Stimulated activated CD4-positive, alpha-beta T cell treated with anti-CD3 and anti-CD28 coated beads, Interleukin-1b, Interleukin-23, amount 100 ng/mL, for 4 hours (primary cell): ENCODE data around the gene FN3K.

Experiments used
- DNase-seq, 2 donors: peaks; one replicate each; pipeline ENCODE4 v3.0.0-alpha.2; 2020; ENCODE audit warnings: low read depth in 2 of 2

The FN3K gene

GRCh38 chr17:82734987-82735866 lies at the start of gene FN3K:
TSS of gene FN3K (plus strand) at chr17:82735615. CDS start at chr17:82735637, 22 bp downstream.
- peak in 1 of 2 donors; percentile 29 for DNase-seq

DNA sequence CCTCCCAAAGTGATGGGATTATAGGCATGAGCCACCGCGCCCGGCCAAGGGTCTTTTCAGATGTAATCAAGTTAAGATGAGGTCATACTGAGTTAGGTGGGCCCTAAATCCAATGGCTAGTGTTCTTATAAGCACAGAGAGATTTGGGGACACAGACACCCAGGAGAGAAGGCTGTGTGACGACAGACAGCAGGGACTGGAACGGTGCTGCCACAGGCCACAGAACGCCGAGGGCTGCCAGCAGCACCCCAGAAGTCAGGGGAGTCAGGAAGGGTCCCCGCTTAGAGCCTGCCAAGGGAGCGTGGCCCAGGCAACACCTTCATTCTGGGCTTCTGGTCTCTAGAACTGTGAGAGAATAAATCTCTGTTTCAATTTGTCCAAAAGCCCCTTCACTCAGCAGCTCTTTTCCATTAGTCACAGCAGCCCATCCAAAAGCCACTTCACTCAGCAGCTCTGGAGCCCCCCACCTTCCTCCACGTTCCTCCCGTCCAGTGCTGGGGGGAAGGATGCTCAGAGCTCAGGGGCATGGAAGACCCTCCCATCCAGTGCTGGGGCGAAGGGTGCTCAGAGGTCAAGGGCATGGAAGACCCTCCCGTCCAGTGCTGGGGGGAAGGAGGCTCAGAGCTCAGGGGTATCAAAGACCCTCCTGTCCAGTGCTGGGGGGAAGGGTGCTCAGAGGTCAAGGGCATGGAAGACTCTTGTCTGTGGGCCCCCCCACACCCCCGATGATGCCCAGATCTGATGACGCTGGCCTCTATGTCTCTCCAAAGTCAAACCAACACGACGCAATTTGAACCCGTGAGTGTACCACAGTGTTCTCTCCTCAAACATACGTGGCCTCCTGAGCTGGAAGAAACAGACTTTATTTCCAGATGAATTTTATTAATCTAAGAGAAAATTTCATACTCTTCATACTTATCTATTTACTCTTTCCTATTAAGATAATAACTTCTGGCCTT lies 48.8 kb upstream of the FN3K start:
- DNase-seq, result no peak

DNA sequence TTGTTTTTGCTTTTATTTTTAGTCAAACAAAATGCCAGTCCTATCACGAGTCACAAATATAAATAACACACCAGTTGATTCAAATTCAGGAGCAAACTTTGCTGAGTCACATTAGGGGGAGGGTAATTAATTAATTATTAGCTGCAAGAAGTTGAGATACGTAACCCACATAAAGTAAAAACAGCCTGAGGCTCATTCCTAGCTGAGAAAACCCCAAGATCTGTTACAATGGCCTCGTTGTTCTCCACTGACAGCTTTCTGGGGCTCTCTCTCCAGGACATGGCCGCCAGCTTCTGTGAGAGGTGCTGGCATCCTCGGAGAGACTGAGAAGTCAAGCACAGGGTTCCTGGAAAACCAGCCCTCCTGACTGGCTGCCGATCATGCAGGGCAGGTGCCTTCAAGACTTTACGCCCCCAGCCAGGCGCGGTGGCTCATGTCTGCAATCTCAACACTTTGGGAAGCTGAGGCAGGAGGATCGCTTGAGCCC lies 48.0 kb upstream of the FN3K start:
- no peak for DNase-seq

DNA sequence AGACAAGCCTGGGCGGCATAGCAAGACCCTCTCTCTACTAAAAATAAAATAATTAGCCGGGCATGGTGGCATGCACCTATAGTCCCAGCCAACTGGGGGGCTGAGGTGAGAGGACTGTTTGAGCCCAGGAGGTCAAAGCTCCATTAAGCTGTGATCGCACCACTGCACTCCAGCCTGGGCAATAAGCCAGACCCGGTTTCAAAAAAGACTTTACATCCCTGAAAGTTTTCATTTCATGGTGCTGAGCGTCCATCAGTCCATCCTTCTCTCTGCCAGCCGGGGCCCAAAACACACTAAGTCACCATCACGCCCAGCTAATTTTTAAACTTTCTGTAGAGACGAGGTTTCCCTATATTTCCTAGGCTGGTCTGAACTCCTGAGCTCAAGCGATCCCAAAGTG lies 47.5 kb upstream of the FN3K start:
- no peak for DNase-seq

- DNase-seq, result no peak
Observed at GRCh38 chr17:82689077-82689476, 46.3 kb upstream of the FN3K start.

DNA sequence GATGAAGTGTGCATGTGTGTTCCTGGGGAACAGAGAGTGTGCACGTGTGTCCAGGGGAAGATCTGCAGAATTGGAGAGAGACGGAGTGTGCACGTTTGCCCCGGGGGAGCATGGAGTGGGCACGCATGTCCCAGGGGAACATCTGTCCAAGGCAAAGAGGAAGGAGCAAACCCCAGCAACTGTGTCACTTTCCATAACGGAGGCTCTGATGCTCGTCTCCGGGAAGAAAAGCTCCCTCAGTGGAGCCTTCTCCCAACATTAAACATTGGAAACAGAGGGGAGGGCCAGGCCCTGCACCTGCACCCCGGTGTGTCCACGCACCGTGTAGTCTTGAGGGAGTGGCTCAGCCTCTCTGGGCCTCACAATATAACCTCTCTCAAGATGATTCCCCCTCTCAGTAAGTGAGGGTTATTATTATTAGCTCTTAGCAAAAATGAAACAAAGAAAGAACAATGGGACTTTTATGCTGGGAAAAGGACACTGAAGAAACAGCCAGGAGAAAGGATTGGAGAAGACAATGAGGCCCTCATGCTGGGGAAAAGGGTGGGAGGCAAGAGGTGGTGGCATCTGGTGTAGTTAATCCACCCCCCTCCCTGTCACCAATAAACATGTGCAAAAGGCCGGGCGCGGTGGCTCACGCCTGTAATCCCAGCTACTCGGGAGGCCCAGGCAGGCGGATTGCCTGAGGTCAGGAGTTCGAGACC lies 44.5 kb upstream of the FN3K start:
- DNase-seq, result no peak

DNA sequence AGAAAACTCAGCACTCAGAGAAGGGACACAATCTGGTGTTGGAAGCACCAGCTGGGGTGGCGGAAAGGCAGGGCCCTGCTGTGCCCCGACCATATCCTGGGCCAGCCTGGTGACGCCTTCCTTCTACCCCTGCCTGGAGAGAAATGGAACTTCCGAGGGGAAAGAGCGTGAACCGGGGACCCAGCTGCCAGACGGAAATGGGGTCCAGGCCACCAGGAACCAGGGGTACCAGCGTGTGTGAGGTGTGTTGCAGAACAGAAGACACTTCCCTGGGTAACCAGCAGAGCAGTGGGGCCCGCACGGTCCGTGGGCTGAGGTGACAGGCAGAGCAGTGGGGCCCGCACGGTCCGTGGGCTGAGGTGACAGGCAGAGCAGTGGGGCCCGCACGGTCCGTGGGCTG lies 43.7 kb upstream of the FN3K start:
- no peak for DNase-seq

DNA sequence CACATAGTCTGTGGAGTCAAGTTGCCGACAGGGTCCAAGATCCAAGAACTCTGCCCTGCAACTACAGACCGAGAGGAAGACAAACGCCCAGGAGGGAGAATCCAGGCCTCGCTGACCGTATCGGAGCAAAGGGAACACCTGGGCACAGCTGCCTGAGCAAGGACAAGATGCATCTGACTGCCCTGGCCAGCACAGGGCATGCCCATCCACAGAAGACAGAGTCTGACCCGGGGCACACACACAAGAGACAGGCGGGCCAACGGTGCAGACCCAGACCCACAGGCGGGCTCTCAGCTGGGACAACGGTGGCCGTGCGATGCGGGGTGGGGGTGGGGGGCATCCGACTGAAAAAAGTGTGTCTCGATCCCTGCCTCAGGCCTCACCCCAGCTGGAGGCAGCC lies 43.1 kb upstream of the FN3K start:
- no peak for DNase-seq

- DNase-seq, result no peak
Observed at GRCh38 chr17:82693168-82693867, 42.1 kb upstream of the FN3K start.

DNA sequence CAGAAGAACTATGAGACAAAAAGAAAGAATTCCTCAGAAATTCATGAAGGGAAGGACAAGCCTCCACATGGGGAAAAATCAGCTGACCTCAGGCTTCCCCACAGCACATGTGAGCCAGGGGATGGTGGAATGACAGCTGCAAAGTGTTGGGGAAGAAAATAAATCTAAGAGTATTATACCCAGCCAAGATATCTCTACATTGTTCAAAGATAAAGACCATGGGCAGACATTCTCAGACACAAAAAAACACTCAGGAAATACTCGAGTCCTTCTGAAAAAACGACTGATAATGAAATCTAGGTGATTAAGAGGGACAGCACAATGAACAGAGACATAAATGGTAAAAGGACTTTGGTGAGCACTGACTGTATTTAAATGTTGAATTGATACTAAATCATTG lies 40.8 kb upstream of the FN3K start:
- DNase-seq, result no peak

- DNase-seq, result no peak
Observed at GRCh38 chr17:82696259-82696658, 39.2 kb upstream of the FN3K start.

- peak in 1 of 2 donors; percentile 12 for DNase-seq
Observed at GRCh38 chr17:82696916-82697807, 38.3 kb upstream of the FN3K start.

DNA sequence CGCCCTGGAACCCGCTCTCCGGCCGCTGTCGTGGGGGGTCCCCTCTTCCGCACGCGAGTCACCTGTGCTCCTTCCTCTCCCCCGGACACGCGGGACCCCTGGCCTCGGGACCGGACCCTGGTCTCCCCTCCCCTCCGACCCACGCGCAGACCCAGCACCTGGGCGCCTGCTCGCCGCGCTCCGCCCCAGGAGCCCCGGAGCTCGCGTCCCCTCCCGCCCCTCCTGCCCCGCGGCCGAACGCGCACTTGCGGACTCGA lies 37.7 kb upstream of the FN3K start:
- no peak for DNase-seq

DNA sequence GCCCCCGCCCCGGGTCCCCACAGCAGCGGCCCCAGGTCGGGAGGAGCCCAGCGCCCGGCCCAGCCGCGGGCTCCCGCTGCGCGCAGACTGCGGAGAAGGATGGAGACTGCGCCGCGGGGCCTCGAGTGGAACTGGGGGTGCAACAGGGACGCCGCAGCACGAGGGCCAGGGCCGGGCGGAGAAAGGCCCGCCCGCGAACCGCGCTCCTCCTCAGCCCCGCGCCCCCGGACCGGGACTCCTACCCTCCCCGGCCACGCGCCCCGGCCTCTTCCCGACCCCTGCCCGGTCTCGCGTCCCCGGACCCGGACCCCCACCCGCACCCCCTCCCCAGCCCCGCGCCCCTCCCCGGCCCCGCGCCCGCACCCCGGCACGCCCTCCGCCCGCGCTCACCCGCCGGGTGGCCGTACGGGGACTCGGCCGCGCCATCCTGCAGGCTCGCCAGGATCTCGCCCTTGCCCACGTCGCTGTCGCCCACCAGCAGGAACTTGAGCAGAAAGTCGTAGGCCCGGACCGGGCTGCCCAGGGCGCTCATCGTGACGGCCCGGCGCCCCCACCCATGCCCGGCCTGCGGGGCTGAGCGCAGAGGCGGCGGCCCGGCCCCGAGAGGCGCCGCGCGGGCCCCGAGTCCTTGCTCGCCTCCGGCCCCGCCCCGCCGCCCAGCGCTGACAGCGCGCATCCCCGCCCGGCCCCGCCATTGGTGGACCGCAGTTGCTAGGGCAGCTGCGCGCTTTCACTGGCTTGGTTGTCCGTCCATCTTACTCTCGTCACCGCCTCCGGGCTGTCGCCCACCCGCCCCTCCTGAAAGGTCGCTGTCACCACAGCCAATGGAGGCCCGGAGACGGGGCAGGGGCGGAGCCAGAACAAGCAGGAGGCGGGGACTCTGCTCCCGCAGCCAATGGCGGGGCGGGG lies 37.1 kb upstream of the FN3K start, which contains the start of gene RAB40B:
Gene RAB40B (minus strand): TSS at position 634 of the 909 bp plus-strand sequence. CDS start 102 bp downstream, at position 532.
- DNase-seq, result peak; percentile 96 to 98

DNA sequence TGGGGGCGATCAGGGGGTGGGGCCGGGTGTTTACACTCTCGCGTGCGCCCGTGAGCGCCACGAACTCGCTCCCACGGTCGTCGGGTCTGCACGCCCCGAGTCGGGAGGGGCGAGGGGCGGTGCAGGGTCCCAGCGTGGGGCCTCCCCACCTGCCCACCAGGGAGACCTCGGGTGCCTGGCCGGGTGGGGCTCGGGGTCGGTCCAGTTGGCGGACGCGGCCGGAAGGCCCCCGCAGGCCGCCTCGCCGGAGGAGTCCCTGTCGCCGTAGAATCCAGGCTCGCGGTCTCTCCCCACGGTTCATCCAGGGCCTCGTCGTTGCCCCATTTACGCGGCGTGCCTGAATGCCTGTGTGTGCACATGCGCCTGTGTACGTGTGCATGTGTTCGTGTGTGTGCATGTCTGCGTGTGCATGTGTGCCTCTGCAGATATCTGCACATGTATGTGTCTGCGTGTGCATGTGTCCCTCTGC lies 36.4 kb upstream of the FN3K start:
- no peak for DNase-seq

DNA sequence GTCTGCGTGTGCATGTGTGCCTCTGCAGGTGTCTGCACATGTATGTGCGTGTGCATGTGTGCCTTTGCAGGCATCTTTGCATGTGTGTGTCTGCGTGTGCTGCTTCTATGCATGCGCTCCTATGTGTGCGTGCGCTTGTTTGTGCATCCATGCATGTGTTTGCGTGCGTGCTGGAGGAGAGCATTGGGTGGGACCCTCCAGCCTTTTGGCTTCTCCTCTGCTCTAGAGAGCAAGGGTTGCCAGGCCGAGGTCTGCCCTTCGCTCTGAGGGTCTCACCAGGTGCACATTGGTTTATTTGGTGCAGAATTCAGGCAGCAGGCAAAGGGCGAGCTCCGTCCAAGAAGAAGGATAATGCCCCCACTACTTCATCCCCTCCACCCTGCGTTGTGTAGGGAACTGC lies 35.9 kb upstream of the FN3K start:
- no peak for DNase-seq

- DNase-seq, result no peak
Observed at GRCh38 chr17:82702231-82702927, 33.0 kb upstream of the FN3K start.

- DNase-seq, result no peak
Observed at GRCh38 chr17:82703036-82703745, 32.2 kb upstream of the FN3K start.
